Common myeloid progenitor, CD34-positive (primary cell): ENCODE data around the gene TNRC18.

Experiments used
- CTCF ChIA-PET: fragments of 350-600 bp; sonication (Branson Sonifier 250); formaldehyde crosslinking; loops from one replicate; lab custom pipeline; 2021; ENCODE audit warnings: antibody characterized with exemption; lab: Charles Lee
- POLR2A ChIA-PET: fragments of 350-600 bp; sonication (Branson Sonifier 250); formaldehyde crosslinking; loops from one replicate; lab custom pipeline; 2021; ENCODE audit warnings: antibody characterized with exemption; lab: Charles Lee
- DNase-seq, 3 donors: peaks; one replicate each; pipeline versions ENCODE4 v3.0.0 to v3.0.0-alpha.2; 2013
- H3K27ac ChIP-seq, 2 experiments: 1 replicate in 1 of 2; 2 replicates in 1 of 2; pipeline ENCODE4 v1.7.0; 2013; ENCODE audit warnings: inconsistent platforms in 2 of 2, low read length in 2 of 2, mild to moderate bottlenecking in 2 of 2, low read depth in 1 of 2, moderate library complexity in 1 of 2; ENCODE audit not compliant: severe bottlenecking in 2 of 2, insufficient read depth in 1 of 2, poor library complexity in 1 of 2
- H3K27me3 ChIP-seq, 5 experiments: replicated peaks in 2 of 5; 1 replicate in 3 of 5; 2 replicates in 2 of 5; pipeline versions ENCODE4 v1.6.1 to v1.7.0; 2013; ENCODE audit warnings: low read length in 4 of 5, mild to moderate bottlenecking in 2 of 5, moderate library complexity in 2 of 5, inconsistent platforms in 1 of 5; ENCODE audit not compliant: insufficient read depth in 5 of 5, control insufficient read depth in 4 of 5
- H3K36me3 ChIP-seq, 4 experiments: 1 replicate in 2 of 4; 2 replicates in 2 of 4; pipeline versions ENCODE4 v1.6.1 to v1.7.0; 2013; ENCODE audit warnings: low read length in 3 of 4, control low read depth in 1 of 4, mild to moderate bottlenecking in 1 of 4; ENCODE audit not compliant: control insufficient read depth in 4 of 4, insufficient read depth in 4 of 4
- H3K4me1 ChIP-seq, 4 experiments: 1 replicate in 3 of 4; 2 replicates in 1 of 4; pipeline versions ENCODE4 v1.6.1 to v1.7.1; 2013; ENCODE audit warnings: low read length in 3 of 4, mild to moderate bottlenecking in 3 of 4, control low read depth in 1 of 4, inconsistent platforms in 1 of 4, moderate library complexity in 1 of 4; ENCODE audit not compliant: control insufficient read depth in 4 of 4, insufficient read depth in 4 of 4; ENCODE audit errors: control extremely low read depth in 1 of 4
- H3K4me3 ChIP-seq, 7 experiments: 1 replicate in 4 of 7; 2 replicates in 3 of 7; pipeline versions ENCODE4 v1.5.1 to v1.7.0; 2013; ENCODE audit warnings: mild to moderate bottlenecking in 7 of 7, low read length in 6 of 7, moderate library complexity in 6 of 7, inconsistent platforms in 2 of 7, low read depth in 2 of 7, control low read depth in 1 of 7; ENCODE audit not compliant: insufficient read depth in 4 of 7, control insufficient read depth in 1 of 7; ENCODE audit errors: extremely low read depth in 1 of 7
- H3K9me3 ChIP-seq, 5 experiments: 1 replicate in 4 of 5; 2 replicates in 1 of 5; pipeline versions ENCODE4 v1.6.1 to v1.7.1; 2013; ENCODE audit warnings: low read length in 4 of 5, mild to moderate bottlenecking in 2 of 5, inconsistent platforms in 1 of 5, low read depth in 1 of 5, moderate library complexity in 1 of 5; ENCODE audit not compliant: control insufficient read depth in 4 of 5, insufficient read depth in 2 of 5; ENCODE audit errors: control extremely low read depth in 1 of 5
- WGBS: methylation state at CpG from one replicate; pipeline ENCODE4 v1.1.5; 2013; ENCODE audit not compliant: insufficient coverage; 5-methylcytosine and 5-hydroxymethylcytosine counted together

Gene TNRC18

GRCh38 chr7:5393328-5393727 is 30.3 kb downstream of the TNRC18 start:
- Histone ChIP-seq H3K27me3 (no peaks in the 10 kb centered on the region), H3K4me3 (no peak overlapping the region), H3K36me3 (peaks cover 0 to 63% (median 44%) of the 10 kb centered on the region in 4 experiments), H3K9me3 (no peaks in the 10 kb centered on the region), H3K27ac (peak overlapping the region; percentile 25 to 84), H3K4me1 (peaks cover 0 to 44% (median 39%) of the 10 kb centered on the region in 4 experiments)
- CTCF ChIA-PET, result interaction anchor here (1.1 to 4.7 kb wide), 4 partner anchors 10 to 57 kb away, joined by 3 to 34 read pairs (median 8); no protein-coding TSS in a partner anchor
- POLR2A ChIA-PET, result no interaction called here
- no peak for DNase-seq
- WGBS, result 60% methylated on average over 8 of the region's 9 CpGs

- Histone ChIP-seq H3K27ac (peak overlapping the region in 1 of 2 experiments; percentile 36), H3K9me3 (no peaks in the 10 kb centered on the region), H3K4me3 (no peak overlapping the region), H3K27me3 (no peaks in the 10 kb centered on the region), H3K4me1 (peaks cover 0 to 26% (median 23%) of the 10 kb centered on the region in 4 experiments), H3K36me3 (peaks cover 2 to 84% (median 55%) of the 10 kb centered on the region in 4 experiments)
- POLR2A ChIA-PET, result interaction anchor here (0.6 kb wide), 1 partner anchor 178 kb away, joined by 3 read pairs; no protein-coding TSS in a partner anchor
- no peak for DNase-seq
- 100% methylated on average over 5 of the region's 7 CpGs for WGBS
- CTCF ChIA-PET, result interaction anchor here (0.9 to 1.3 kb wide), 6 partner anchors 18 to 60 kb away, joined by 3 to 6 read pairs (median 4); no protein-coding TSS in a partner anchor
Measured at GRCh38 chr7:5390918-5391317, 32.7 kb downstream of the TNRC18 start.

- no peak overlapping the region for H3K27ac ChIP-seq
- H3K4me3 ChIP-seq, result no peak overlapping the region
- 97% methylated on average over 43 of the region's 64 CpGs for WGBS
- no peaks in the 10 kb centered on the region for H3K9me3 ChIP-seq
- H3K36me3 ChIP-seq, result peaks cover 2 to 87% (median 52%) of the 10 kb centered on the region in 4 experiments
- no peaks in the 10 kb centered on the region for H3K27me3 ChIP-seq
- POLR2A ChIA-PET, result no interaction called here
- peaks cover 0 to 18% (median 11%) of the 10 kb centered on the region in 4 experiments for H3K4me1 ChIP-seq
- DNase-seq, result no peak
- CTCF ChIA-PET, result no interaction called here
Measured at GRCh38 chr7:5388905-5389433, 34.7 kb downstream of the TNRC18 start.

GRCh38 chr7:5388273-5388901 is 35.2 kb downstream of the TNRC18 start:
- Histone ChIP-seq H3K4me1 (peaks cover 0 to 16% (median 11%) of the 10 kb centered on the region in 4 experiments), H3K4me3 (no peak overlapping the region), H3K27me3 (no peaks in the 10 kb centered on the region), H3K27ac (no peak overlapping the region), H3K36me3 (peaks cover 2 to 84% (median 48%) of the 10 kb centered on the region in 4 experiments), H3K9me3 (no peaks in the 10 kb centered on the region)
- POLR2A ChIA-PET, result no interaction called here
- 97% methylated on average over 56 of the region's 81 CpGs for WGBS
- CTCF ChIA-PET, result interaction anchor here (0.8 kb wide), 1 partner anchor 16 kb away, joined by 3 read pairs; no protein-coding TSS in a partner anchor
- no peak for DNase-seq

GRCh38 chr7:5387711-5388245 is 35.9 kb downstream of the TNRC18 start:
- WGBS, result 98% methylated on average over 37 of the region's 45 CpGs

GRCh38 chr7:5384618-5385017 is 39.0 kb downstream of the TNRC18 start:
- CTCF ChIA-PET, result interaction anchor here (0.6 to 3.3 kb wide), 5 partner anchors 12 to 38 kb away, joined by 3 to 16 read pairs (median 4); no protein-coding TSS in a partner anchor
- Histone ChIP-seq H3K4me1 (peaks cover 0 to 30% (median 21%) of the 10 kb centered on the region in 4 experiments), H3K36me3 (peaks cover 2 to 72% (median 47%) of the 10 kb centered on the region in 4 experiments)

More at GRCh38 chr7:5387711-5388245, 35.9 kb downstream of the TNRC18 start:
- H3K4me3 ChIP-seq, result no peak overlapping the region
- no peaks in the 10 kb centered on the region for H3K27me3 ChIP-seq
- H3K27ac ChIP-seq, result no peak overlapping the region
- ChIA-PET POLR2A (no interaction called here), CTCF (interaction anchor here (0.8 kb wide), 1 partner anchor 15 kb away, joined by 3 read pairs; no protein-coding TSS in a partner anchor)
- peaks cover 0 to 21% (median 15%) of the 10 kb centered on the region in 4 experiments for H3K4me1 ChIP-seq
- peaks cover 2 to 82% (median 46%) of the 10 kb centered on the region in 4 experiments for H3K36me3 ChIP-seq
- no peaks in the 10 kb centered on the region for H3K9me3 ChIP-seq
- DNase-seq, result no peak

More at GRCh38 chr7:5384618-5385017, 39.0 kb downstream of the TNRC18 start:
- POLR2A ChIA-PET, result no interaction called here
- peak overlapping the region; percentile 37 to 67 for H3K27ac ChIP-seq
- H3K4me3 ChIP-seq, result no peak overlapping the region
- no peaks in the 10 kb centered on the region for H3K9me3 ChIP-seq
- no peak for DNase-seq
- H3K27me3 ChIP-seq, result no peaks in the 10 kb centered on the region
- WGBS, result 100% methylated on average over 4 of the region's 6 CpGs
